ENCODE data around the gene SFMBT2. TPM values are rescaled to one million over a fixed set of nuclear protein-coding genes. Genes with fewer than 3 reads are reported as not detected.
A peak's percentile ranks its signal among the peaks of the same experiment; 100 is the strongest.

The SFMBT2 gene
- total and polyA plus RNA-seq, 10 of the 15 experiments (the other 5 are each of a cell fraction or from before 2014, with no cell fraction given) = 2.8 to 29.6 (median 15.1) TPM

- TF ChIP-seq ZNF687 (IDR thresholded peaks at IDR 0.05) (no peak), POLR2AphosphoS5 (IDR thresholded peaks at IDR 0.05; ENCODE audit: low read length) (no peak), NR2F1 (conservative IDR thresholded peaks at IDR 0.05) (no peak), NR2C2 (IDR thresholded peaks at IDR 0.05; ENCODE audit: borderline replicate concordance, control insufficient read depth, insufficient read length, low read depth) (no peak), RUNX3 (IDR thresholded peaks at IDR 0.05; ENCODE audit: low read length) (no peak)
Measured at GRCh38 chr10:7419998-7420397, 9.2 kb upstream of the SFMBT2 start (continued).

- Histone ChIP-seq H3K4me3 (no peak overlapping the region), H3K27me3 (replicated peaks in 1 of 2; ENCODE audit: control insufficient read depth in 2 of 2, insufficient read depth in 2 of 2, low read length in 1 of 2) (no peaks in the 10 kb centered on the region), H3K27ac (ENCODE audit: control insufficient read depth, insufficient read depth) (no peak overlapping the region), H3K9ac (ENCODE audit: control insufficient read depth, insufficient read depth, low read length) (no peak overlapping the region), H3K4me1 (ENCODE audit: control insufficient read depth, insufficient read depth, low read length) (peaks cover 7% of the 10 kb centered on the region), H2AFZ (ENCODE audit: control insufficient read depth, low read depth, low read length) (no peak overlapping the region; the same call in 1 of the 2 replicates), H3K79me2 (ENCODE audit: control insufficient read depth, insufficient read depth, low read length) (no peaks in the 10 kb centered on the region), H3K9me3 (replicated peaks; ENCODE audit: control insufficient read depth, insufficient read depth, low read length) (no peaks in the 10 kb centered on the region), H3K36me3 (ENCODE audit: control insufficient read depth in 2 of 2, insufficient read depth in 2 of 2, low read length in 1 of 2) (no peaks in the 10 kb centered on the region), H4K20me1 (ENCODE audit: control insufficient read depth, insufficient read depth) (no peaks in the 10 kb centered on the region), H3K4me2 (ENCODE audit: control insufficient read depth, insufficient read depth) (no peak overlapping the region)
- ChIA-PET POLR2A (no interaction called here), SMC1A (ENCODE audit: uncharacterized antibody, unreplicated experiment) (interaction anchor here (0.8 to 5.0 kb wide), 13 partner anchors 9 to 574 kb away, joined by 3 to 25 read pairs (median 4); no protein-coding TSS in a partner anchor), RAD21 (ENCODE audit: unreplicated experiment) (interaction anchor here (0.7 to 2.3 kb wide), 7 partner anchors 9 to 748 kb away, joined by 3 to 17 read pairs (median 4); no protein-coding TSS in a partner anchor), CTCF (interaction anchor here (0.6 to 5.9 kb wide), 27 partner anchors 11 to 1007 kb away, joined by 3 to 51 read pairs (median 4); no protein-coding TSS in a partner anchor)
- BruUV-seq (replicated peaks) = no TSS peak
- intact Hi-C loops (cut with micrococcal nuclease; ENCODE audit: unreplicated experiment) = loop anchor here (1.0 to 2.0 kb wide), 2 partner anchors 158 to 269 kb away; no protein-coding TSS in a partner anchor
- DNase-seq (ENCODE audit: low read depth, low spot score) (no peak), FAIRE-seq (no peak), ATAC-seq (peak; percentile 17; the same call in 1 of the 3 replicates)
- in situ Hi-C loops (cut with MboI) = loop anchor here (5.0 to 25.0 kb wide), 3 partner anchors 296 to 756 kb away; no protein-coding TSS in a partner anchor
- WGBS (ENCODE audit: insufficient coverage, insufficient replicate concordance, low lambda C conversion rate, missing lambda C conversion rate) = 0% methylated on average over 1 of the region's 1 CpG
- TF ChIP-seq MEF2B (IDR thresholded peaks at IDR 0.05; ENCODE audit: partially characterized antibody, poor library complexity, severe bottlenecking) (no peak), POLR2A (IDR thresholded peaks at IDR 0.05; ENCODE audit: low read depth, low read length) (no peak), E2F8 (IDR thresholded peaks at IDR 0.05; ENCODE audit: low read depth, partially characterized antibody) (no peak), ZBTB11 (CRISPR knock-in tag; IDR thresholded peaks at IDR 0.05) (no peak), PAX8 (IDR thresholded peaks at IDR 0.05) (no peak), TCF3 (IDR thresholded peaks at IDR 0.05; ENCODE audit: borderline replicate concordance, insufficient read depth, low read depth, low read length) (no peak), BMI1 (IDR thresholded peaks at IDR 0.05; ENCODE audit: borderline replicate concordance) (no peak)
Measured at GRCh38 chr10:7417807-7418206, 7.0 kb upstream of the SFMBT2 start.
